HFFc6 (cell line): ENCODE results near the gene CD46. TPM values are rescaled to one million over a fixed set of nuclear protein-coding genes. Genes with fewer than 3 reads are reported as not detected.
"Not testable (repeated sequence)": the region's sequence is repeated elsewhere in the genome, so short reads cannot be mapped to it uniquely, and the experiment has no call there.

Source experiments
- DNase-seq: peaks from one replicate; pipeline ENCODE4 v3.0.0-alpha.2; 2018
- H3K27ac Mint-ChIP-seq: 2 replicates; pipeline ENCODE4 v1.8.0; 2020; ENCODE audit warnings: mild to moderate bottlenecking, mixed read lengths
- H3K27me3 Mint-ChIP-seq: 2 replicates; pipeline ENCODE4 v1.8.0; 2021; ENCODE audit warnings: mild to moderate bottlenecking, moderate library complexity, mixed read lengths; ENCODE audit not compliant: insufficient read depth
- H3K36me3 Mint-ChIP-seq: 2 replicates; pipeline ENCODE4 v1.8.0; 2021; ENCODE audit warnings: low read depth, mixed read lengths
- H3K4me1 Mint-ChIP-seq: 2 replicates; pipeline ENCODE4 v1.8.0; 2020; ENCODE audit warnings: low read depth, mixed read lengths
- H3K4me3 Mint-ChIP-seq: 2 replicates; pipeline ENCODE4 v1.8.0; 2020; ENCODE audit warnings: mild to moderate bottlenecking, moderate library complexity, mixed read lengths
- H3K9me3 Mint-ChIP-seq: 2 replicates; pipeline ENCODE4 v1.8.0; 2020; ENCODE audit warnings: mild to moderate bottlenecking, mixed read lengths
- CTCF ChIP-seq: fragments of 200-600 bp; sonication (generic); IDR thresholded peaks from 2 replicates; pipeline ENCODE4 v1.5.0; 2021; ENCODE audit warnings: antibody characterized with exemption, mild to moderate bottlenecking
- total RNA-seq, 6 experiments: library from RNA; stranded (reverse); fragmentation: NEBNext Ultra II Directional; extraction: Animal tissue kit (Norgen Biotek cat#: 25700); gene quantifications; 2 replicates in 1 of 6; 3 replicates in 5 of 6; pipeline ENCODE4 v1.2.3, GENCODE V29; 2021

Gene CD46
- total RNA-seq, 6 experiments from 2014 or later = 134 to 152 (median 142) TPM

DNA sequence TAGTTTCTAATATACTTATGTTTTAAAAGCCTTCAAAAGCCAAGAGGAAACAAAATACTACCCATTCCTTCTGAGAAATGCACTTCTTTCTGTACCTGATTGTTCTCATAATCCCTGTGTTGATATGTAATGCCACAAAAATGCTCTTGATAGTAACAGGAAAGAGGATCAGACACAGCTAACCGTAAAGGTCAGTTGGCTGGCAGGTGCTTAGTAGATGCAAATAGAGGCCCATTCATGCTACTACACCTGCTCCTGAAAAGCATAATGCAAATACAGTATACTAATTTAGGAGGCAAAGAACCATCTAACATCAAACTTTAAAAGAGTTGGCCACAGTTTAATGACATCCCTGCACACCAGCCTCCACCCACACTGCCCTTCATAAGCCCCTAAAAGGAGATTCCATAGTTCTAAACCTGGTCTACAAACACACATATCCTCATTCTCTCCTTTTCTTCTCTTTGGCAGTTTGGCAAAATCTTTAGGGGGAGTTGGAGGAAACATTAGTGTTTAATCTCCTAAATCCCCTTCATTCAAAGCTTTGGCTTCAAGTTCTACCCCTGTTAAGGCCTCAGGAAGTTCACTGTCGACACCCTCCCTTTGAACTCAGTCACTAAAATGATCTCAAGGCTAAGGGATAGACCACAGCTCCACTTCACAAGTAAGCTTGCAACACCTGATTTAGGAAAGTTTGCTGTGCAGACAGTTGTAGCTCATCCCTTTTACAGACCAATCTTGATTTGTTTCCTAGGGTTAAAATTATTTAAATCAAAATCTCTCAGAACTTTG lies 2.9 kb upstream of the CD46 start:
- H3K27ac Mint-ChIP-seq = no peak overlapping the region
- no peaks in the 10 kb centered on the region for H3K9me3 Mint-ChIP-seq
- no peaks in the 10 kb centered on the region; the same call in 1 of the 2 replicates for H3K27me3 Mint-ChIP-seq
- H3K4me1 Mint-ChIP-seq = peaks cover 52% of the 10 kb centered on the region
- no peak for TF ChIP-seq CTCF
- no peaks in the 10 kb centered on the region for H3K36me3 Mint-ChIP-seq
- DNase-seq = no peak
- H3K4me3 Mint-ChIP-seq = no peak overlapping the region

DNA sequence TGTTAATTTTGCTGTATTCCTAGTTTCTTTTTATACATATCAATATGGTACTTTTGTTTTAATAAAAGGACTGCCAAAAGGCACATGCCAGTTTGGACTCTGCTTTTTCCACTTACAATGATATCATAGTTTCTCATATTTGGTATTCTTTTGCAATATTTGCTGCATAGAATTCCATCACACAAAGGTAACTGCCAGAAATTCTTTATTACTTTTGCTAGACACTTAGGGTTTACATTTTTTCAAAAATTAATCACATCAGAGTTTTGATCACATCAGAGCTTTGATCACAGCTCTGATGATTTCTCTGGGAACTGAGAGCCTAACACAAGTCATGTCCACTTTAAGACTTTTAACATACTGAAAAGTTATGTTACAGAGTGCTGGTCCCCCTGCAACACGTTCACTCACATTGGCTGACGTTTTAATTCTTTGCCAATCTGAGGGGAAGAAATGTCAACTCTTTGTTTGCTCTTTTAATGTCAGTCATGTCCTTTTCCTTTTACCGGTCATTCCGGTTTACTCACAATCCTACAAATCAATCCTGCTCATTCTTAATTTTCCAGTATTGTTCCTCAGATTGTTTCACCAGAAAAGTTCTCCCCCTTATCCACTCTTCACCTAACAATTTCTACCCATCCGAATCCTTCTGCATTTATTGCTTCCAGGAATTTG lies 1.1 kb upstream of the CD46 start:
- H3K9me3 Mint-ChIP-seq = no peaks in the 10 kb centered on the region
- H3K36me3 Mint-ChIP-seq = no peaks in the 10 kb centered on the region
- H3K27me3 Mint-ChIP-seq = no peaks in the 10 kb centered on the region; the same call in 1 of the 2 replicates
- TF ChIP-seq CTCF = no peak
- peak overlapping the region; percentile 99 for H3K4me3 Mint-ChIP-seq
- no peak for DNase-seq
- H3K4me1 Mint-ChIP-seq = peaks cover 57% of the 10 kb centered on the region
- H3K27ac Mint-ChIP-seq = peak overlapping the region; percentile 94

- not testable (repeated sequence) for H3K27me3 Mint-ChIP-seq, DNase-seq, H3K36me3 Mint-ChIP-seq, H3K9me3 Mint-ChIP-seq
- peak overlapping the region; percentile 94 for H3K27ac Mint-ChIP-seq
- H3K4me1 Mint-ChIP-seq = peaks cover 57% of the 10 kb centered on the region
- H3K4me3 Mint-ChIP-seq = peak overlapping the region; percentile 99
Observed at GRCh38 chr1:207751463-207751789, 428 bp upstream of the CD46 start.

DNA sequence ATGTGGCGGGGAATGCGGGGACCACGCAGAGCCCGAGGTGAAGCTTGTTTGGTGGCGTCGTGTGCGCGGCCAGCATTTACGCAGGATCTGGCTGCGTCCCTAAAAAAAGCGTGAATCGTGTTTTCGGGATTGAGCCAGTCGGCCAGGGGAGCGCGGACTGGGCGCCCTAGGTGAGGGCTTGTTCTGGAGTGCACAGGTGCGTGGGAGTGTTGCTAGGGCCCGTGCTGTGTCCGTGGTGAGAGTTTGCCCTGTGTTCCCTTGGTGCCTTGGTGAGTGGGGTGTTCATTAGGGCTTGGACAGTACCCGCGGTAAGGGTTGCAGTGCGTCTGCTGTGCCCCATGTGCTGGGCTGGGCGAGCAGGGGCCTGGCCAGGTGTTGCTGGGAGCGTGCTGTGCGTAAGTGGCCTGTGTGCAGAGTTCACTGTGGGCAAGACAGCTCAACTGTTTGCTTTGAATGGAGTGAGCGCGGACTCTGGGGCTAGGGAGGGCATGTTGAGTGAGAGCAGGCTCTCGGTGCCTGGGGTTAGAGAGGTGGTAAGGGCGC lies 673 bp downstream of the CD46 start:
- Mint-ChIP-seq H3K9me3 (no peaks in the 10 kb centered on the region), H3K27me3 (no peaks in the 10 kb centered on the region; the same call in 1 of the 2 replicates), H3K4me1 (peaks cover 63% of the 10 kb centered on the region), H3K36me3 (peaks cover 5% of the 10 kb centered on the region; the same call in 1 of the 2 replicates), H3K27ac (peak overlapping the region; percentile 94), H3K4me3 (peak overlapping the region; percentile 99)
- no peak for TF ChIP-seq CTCF
- no peak for DNase-seq

- H3K27ac Mint-ChIP-seq = no peak overlapping the region
Observed at GRCh38 chr1:207753611-207754010, 1.8 kb downstream of the CD46 start.

More at GRCh38 chr1:207753611-207754010, 1.8 kb downstream of the CD46 start:
- peaks cover 5% of the 10 kb centered on the region; the same call in 1 of the 2 replicates for H3K36me3 Mint-ChIP-seq
- no peak for TF ChIP-seq CTCF
- peak overlapping the region; percentile 99 for H3K4me3 Mint-ChIP-seq
- no peaks in the 10 kb centered on the region for H3K9me3 Mint-ChIP-seq
- H3K27me3 Mint-ChIP-seq = no peaks in the 10 kb centered on the region; the same call in 1 of the 2 replicates
- peaks cover 63% of the 10 kb centered on the region for H3K4me1 Mint-ChIP-seq
- DNase-seq = no peak
